NCI-H1105 (cell line): Measurements from ENCODE around the gene CMTM3.
"Not testable (repeated sequence)": the region's sequence is repeated elsewhere in the genome, so short reads cannot be mapped to it uniquely, and the experiment has no call there.

Experiments
- DNase-seq: peaks from one replicate; lab custom pipeline; 2025; lab: John Stamatoyannopoulos, UW

CMTM3 gene

GRCh38 chr16:66635406-66635805 is 30.9 kb downstream of the CMTM3 start:
- DNase-seq = no peak

- DNase-seq = no peak
These were observed 31.7 kb downstream of the CMTM3 start for GRCh38 chr16:66636199-66636598.

GRCh38 chr16:66637806-66638205 is 33.3 kb downstream of the CMTM3 start:
- no peak for DNase-seq

- no peak for DNase-seq
These were observed 34.8 kb downstream of the CMTM3 start for GRCh38 chr16:66639091-66639885.

- DNase-seq = no peak
These were observed 36.3 kb downstream of the CMTM3 start for GRCh38 chr16:66640724-66641314.

- DNase-seq = no peak
These were observed 36.9 kb downstream of the CMTM3 start for GRCh38 chr16:66641387-66641786.

GRCh38 chr16:66647866-66648265 is 43.4 kb downstream of the CMTM3 start:
- DNase-seq = no peak

- DNase-seq = no peak
These were observed 44.7 kb downstream of the CMTM3 start for GRCh38 chr16:66649167-66649566.

GRCh38 chr16:66649636-66650205 is 45.2 kb downstream of the CMTM3 start:
- DNase-seq = no peak

GRCh38 chr16:66650707-66651473 is 46.4 kb downstream of the CMTM3 start:
- DNase-seq = peak; percentile 58

- no peak for DNase-seq
These were observed 46.9 kb downstream of the CMTM3 start for GRCh38 chr16:66651474-66651765.

- DNase-seq = no peak
These were observed 47.5 kb downstream of the CMTM3 start for GRCh38 chr16:66651965-66652364.

GRCh38 chr16:66652661-66653360 is 48.3 kb downstream of the CMTM3 start:
- no peak for DNase-seq

- DNase-seq = no peak
These were observed 49.3 kb downstream of the CMTM3 start for GRCh38 chr16:66653581-66654350.

GRCh38 chr16:66656547-66656946 is 52.0 kb downstream of the CMTM3 start:
- DNase-seq = no peak

GRCh38 chr16:66658143-66658859 is 53.8 kb downstream of the CMTM3 start:
- no peak for DNase-seq

GRCh38 chr16:66658860-66659190 is 54.3 kb downstream of the CMTM3 start:
- DNase-seq = no peak

GRCh38 chr16:66660422-66661209 is 56.1 kb downstream of the CMTM3 start:
- DNase-seq = peak; percentile 19

GRCh38 chr16:66661210-66661560 is 56.7 kb downstream of the CMTM3 start:
- no peak for DNase-seq

GRCh38 chr16:66661671-66662346 is 57.3 kb downstream of the CMTM3 start:
- not testable (repeated sequence) for DNase-seq
